ENCODE results near the gene E2F3.
"Not testable (repeated sequence)": the region's sequence is repeated elsewhere in the genome, so short reads cannot be mapped to it uniquely, and the experiment has no call there.

E2F3 gene

GRCh38 chr6:20434766-20435165, 33.1 kb downstream of the E2F3 start:
- DNase-seq, result no peak

GRCh38 chr6:20436719-20437118, 35.0 kb downstream of the E2F3 start:
- no peak for DNase-seq

- no peak for DNase-seq
Measured at GRCh38 chr6:20437639-20438038, 36.0 kb downstream of the E2F3 start.

GRCh38 chr6:20438462-20439070, 36.9 kb downstream of the E2F3 start:
- no peak for DNase-seq

- DNase-seq, result no peak
Measured at GRCh38 chr6:20439558-20439957, 37.9 kb downstream of the E2F3 start.

GRCh38 chr6:20440296-20440695, 38.6 kb downstream of the E2F3 start:
- DNase-seq, result no peak

- no peak for DNase-seq
Measured at GRCh38 chr6:20441236-20441635, 39.6 kb downstream of the E2F3 start.

GRCh38 chr6:20441921-20442320, 40.2 kb downstream of the E2F3 start:
- no peak for DNase-seq

GRCh38 chr6:20444786-20445271, 43.1 kb downstream of the E2F3 start:
- no peak for DNase-seq

- no peak for DNase-seq
Measured at GRCh38 chr6:20447157-20447556, 45.5 kb downstream of the E2F3 start.

GRCh38 chr6:20447581-20448132, 46.0 kb downstream of the E2F3 start:
- no peak for DNase-seq

GRCh38 chr6:20448828-20449227, 47.1 kb downstream of the E2F3 start:
- DNase-seq, result no peak

- no peak for DNase-seq
Measured at GRCh38 chr6:20454204-20454824, 52.6 kb downstream of the E2F3 start.

- no peak for DNase-seq
Measured at GRCh38 chr6:20455251-20455940, 53.7 kb downstream of the E2F3 start.

GRCh38 chr6:20458027-20458894, 56.6 kb downstream of the E2F3 start:
- no peak for DNase-seq

GRCh38 chr6:20459682-20460081, 58.0 kb downstream of the E2F3 start:
- no peak for DNase-seq

GRCh38 chr6:20461576-20461975, 59.9 kb downstream of the E2F3 start:
- no peak for DNase-seq

- no peak for DNase-seq
Measured at GRCh38 chr6:20463396-20463795, 61.7 kb downstream of the E2F3 start.

GRCh38 chr6:20464041-20464440, 62.4 kb downstream of the E2F3 start:
- no peak for DNase-seq

GRCh38 chr6:20464847-20465246, 63.2 kb downstream of the E2F3 start:
- DNase-seq, result no peak

GRCh38 chr6:20465616-20466015, 63.9 kb downstream of the E2F3 start:
- not testable (repeated sequence) for DNase-seq

- no peak for DNase-seq
Measured at GRCh38 chr6:20467437-20467836, 65.8 kb downstream of the E2F3 start.

- DNase-seq, result no peak
Measured at GRCh38 chr6:20468209-20468608, 66.5 kb downstream of the E2F3 start.
